ENCODE measurements around the gene MMP2. TPM values are rescaled to one million over a fixed set of nuclear protein-coding genes. Genes with fewer than 3 reads are reported as not detected.

The MMP2 gene
- total and polyA plus RNA-seq, 2 of the 13 experiments (the other 11 are each of a cell fraction or from before 2014, with no cell fraction given), result 0.31 to 1.3 TPM

DNA sequence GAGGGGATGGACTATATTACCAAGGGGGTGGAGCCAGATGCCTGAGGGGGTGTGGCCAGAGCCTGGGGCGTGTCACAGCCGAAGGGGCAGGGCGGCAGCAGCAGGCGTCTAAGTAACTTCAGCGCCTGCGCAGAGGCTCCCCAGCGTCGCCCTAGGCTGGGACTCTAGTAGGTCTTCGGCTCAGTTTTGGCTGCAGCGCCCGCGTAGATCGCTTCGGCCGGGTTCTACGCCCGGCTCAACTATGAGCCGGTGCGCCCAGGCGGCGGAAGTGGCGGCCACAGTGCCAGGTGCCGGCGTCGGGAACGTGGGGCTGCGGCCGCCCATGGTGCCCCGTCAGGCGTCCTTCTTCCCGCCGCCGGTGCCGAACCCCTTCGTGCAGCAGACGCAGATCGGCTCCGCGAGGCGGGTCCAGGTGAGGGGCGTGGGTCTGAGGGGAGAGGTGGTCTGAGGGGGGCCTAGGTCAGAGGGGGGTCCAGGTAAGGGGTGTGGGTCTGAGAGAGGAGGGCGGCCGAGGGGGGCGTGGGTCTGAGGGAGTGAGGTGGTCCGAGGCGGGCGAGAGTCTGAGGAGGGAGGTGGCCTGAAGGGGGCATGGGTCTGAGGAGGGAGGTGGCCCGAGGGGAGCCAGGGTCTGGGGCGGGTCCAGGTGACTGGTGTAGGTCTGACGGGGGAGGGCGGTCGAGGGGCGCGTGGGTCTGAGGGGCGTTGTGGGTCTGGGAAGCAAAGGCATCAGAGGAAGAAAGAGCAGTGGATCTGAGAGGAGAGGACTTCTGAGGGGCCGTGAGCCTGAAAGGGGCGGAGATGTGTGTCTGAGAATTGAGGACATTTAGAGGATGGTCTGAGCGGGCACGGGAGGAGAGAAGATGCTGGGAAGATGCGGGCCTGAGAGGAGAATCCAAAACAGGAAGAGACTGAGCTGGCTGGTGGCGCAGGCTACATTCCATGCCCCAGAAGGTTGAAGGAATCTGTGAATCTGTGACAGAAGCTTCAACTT lies 30.2 kb downstream of the MMP2 start, which contains the start of gene LPCAT2 (continued):
- TF ChIP-seq NPAS2 (CRISPR knock-in tag; IDR thresholded peaks at IDR 0.05; ENCODE audit: borderline replicate concordance) (no peak), EHMT2 (IDR thresholded peaks at IDR 0.05; ENCODE audit: borderline replicate concordance, low read depth, low read length) (no peak), ARID2 (CRISPR knock-in tag; IDR thresholded peaks at IDR 0.05; ENCODE audit: borderline replicate concordance) (peak; percentile 75; the same call in 1 of the 2 replicates), TCF12 (IDR thresholded peaks at IDR 0.05) (no peak), TCF12 (CRISPR knock-in tag; IDR thresholded peaks at IDR 0.05) (no peak), AHR (CRISPR knock-in tag; IDR thresholded peaks at IDR 0.05) (0 out of 2 replicates have a peak, but pooled peaks have one; percentile 12), HOXA7 (CRISPR knock-in tag; IDR thresholded peaks at IDR 0.05) (no peak), GATAD2A (CRISPR knock-in tag; IDR thresholded peaks at IDR 0.05) (no peak), ZNF441 (CRISPR knock-in tag; IDR thresholded peaks at IDR 0.05; ENCODE audit: borderline replicate concordance) (no peak), RFXANK (CRISPR knock-in tag; IDR thresholded peaks at IDR 0.05) (no peak), MEIS1 (CRISPR knock-in tag; IDR thresholded peaks at IDR 0.05; ENCODE audit: borderline replicate concordance) (no peak), ZNF616 (CRISPR knock-in tag; IDR thresholded peaks at IDR 0.05; ENCODE audit: low read depth) (no peak), ZNF501 (CRISPR knock-in tag; IDR thresholded peaks at IDR 0.05) (no peak), BORCS8-MEF2B (CRISPR knock-in tag; IDR thresholded peaks at IDR 0.05) (no peak; the same call in 1 of the 2 replicates), PCBP2 (optimal IDR thresholded peaks at IDR 0.05; ENCODE audit: low read depth, low read length, poor library complexity, severe bottlenecking) (no peak), ZFP82 (CRISPR knock-in tag; IDR thresholded peaks at IDR 0.05; ENCODE audit: borderline replicate concordance) (no peak)
- TF ChIP-seq, protein P1, sequence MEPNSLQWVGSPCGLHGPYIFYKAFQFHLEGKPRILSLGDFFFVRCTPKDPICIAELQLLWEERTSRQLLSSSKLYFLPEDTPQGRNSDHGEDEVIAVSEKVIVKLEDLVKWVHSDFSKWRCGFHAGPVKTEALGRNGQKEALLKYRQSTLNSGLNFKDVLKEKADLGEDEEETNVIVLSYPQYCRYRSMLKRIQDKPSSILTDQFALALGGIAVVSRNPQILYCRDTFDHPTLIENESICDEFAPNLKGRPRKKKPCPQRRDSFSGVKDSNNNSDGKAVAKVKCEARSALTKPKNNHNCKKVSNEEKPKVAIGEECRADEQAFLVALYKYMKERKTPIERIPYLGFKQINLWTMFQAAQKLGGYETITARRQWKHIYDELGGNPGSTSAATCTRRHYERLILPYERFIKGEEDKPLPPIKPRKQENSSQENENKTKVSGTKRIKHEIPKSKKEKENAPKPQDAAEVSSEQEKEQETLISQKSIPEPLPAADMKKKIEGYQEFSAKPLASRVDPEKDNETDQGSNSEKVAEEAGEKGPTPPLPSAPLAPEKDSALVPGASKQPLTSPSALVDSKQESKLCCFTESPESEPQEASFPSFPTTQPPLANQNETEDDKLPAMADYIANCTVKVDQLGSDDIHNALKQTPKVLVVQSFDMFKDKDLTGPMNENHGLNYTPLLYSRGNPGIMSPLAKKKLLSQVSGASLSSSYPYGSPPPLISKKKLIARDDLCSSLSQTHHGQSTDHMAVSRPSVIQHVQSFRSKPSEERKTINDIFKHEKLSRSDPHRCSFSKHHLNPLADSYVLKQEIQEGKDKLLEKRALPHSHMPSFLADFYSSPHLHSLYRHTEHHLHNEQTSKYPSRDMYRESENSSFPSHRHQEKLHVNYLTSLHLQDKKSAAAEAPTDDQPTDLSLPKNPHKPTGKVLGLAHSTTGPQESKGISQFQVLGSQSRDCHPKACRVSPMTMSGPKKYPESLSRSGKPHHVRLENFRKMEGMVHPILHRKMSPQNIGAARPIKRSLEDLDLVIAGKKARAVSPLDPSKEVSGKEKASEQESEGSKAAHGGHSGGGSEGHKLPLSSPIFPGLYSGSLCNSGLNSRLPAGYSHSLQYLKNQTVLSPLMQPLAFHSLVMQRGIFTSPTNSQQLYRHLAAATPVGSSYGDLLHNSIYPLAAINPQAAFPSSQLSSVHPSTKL (CRISPR knock-in tag; IDR thresholded peaks at IDR 0.05), result peak; percentile 24
- TF ChIP-seq, protein P2, sequence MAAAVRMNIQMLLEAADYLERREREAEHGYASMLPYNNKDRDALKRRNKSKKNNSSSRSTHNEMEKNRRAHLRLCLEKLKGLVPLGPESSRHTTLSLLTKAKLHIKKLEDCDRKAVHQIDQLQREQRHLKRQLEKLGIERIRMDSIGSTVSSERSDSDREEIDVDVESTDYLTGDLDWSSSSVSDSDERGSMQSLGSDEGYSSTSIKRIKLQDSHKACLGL (CRISPR knock-in tag; IDR thresholded peaks at IDR 0.05), result peak; percentile 75; the same call in 1 of the 2 replicates
- TF ChIP-seq, protein P3, sequence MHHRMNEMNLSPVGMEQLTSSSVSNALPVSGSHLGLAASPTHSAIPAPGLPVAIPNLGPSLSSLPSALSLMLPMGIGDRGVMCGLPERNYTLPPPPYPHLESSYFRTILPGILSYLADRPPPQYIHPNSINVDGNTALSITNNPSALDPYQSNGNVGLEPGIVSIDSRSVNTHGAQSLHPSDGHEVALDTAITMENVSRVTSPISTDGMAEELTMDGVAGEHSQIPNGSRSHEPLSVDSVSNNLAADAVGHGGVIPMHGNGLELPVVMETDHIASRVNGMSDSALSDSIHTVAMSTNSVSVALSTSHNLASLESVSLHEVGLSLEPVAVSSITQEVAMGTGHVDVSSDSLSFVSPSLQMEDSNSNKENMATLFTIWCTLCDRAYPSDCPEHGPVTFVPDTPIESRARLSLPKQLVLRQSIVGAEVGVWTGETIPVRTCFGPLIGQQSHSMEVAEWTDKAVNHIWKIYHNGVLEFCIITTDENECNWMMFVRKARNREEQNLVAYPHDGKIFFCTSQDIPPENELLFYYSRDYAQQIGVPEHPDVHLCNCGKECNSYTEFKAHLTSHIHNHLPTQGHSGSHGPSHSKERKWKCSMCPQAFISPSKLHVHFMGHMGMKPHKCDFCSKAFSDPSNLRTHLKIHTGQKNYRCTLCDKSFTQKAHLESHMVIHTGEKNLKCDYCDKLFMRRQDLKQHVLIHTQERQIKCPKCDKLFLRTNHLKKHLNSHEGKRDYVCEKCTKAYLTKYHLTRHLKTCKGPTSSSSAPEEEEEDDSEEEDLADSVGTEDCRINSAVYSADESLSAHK (CRISPR knock-in tag; IDR thresholded peaks at IDR 0.05; ENCODE audit: borderline replicate concordance), result no peak
- TF ChIP-seq, protein P4, sequence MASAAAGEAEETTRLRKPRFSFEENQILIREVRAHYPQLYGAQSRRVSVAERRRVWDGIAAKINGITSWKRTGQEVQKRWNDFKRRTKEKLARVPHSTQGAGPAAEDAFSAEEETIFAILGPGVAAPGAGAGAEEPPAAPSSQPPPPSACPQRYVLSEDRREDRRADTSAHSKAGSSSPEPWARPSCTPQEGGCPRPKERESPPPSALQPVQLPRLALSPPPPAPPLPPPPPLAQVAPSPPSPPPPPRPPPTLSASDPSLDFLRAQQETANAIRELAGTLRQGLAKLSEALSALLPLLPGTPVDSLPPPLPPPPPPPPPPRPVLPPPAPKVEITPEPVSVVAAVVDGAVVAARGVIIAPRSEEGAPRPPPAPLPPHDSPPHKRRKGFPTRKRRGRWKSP (CRISPR knock-in tag; IDR thresholded peaks at IDR 0.05), result no peak
- TF ChIP-seq, protein P5, sequence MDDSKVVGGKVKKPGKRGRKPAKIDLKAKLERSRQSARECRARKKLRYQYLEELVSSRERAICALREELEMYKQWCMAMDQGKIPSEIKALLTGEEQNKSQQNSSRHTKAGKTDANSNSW (CRISPR knock-in tag; IDR thresholded peaks at IDR 0.05; ENCODE audit: borderline replicate concordance), result no peak

All from HepG2 (cell line).